GM12801 (cell line): Measurements from ENCODE around the gene ACOD1.

Experiments
- TF ChIP-seq, protein P1 (sequence below): IDR thresholded peaks from one replicate; pipeline ENCODE4 v1.5.1; 2011; ENCODE audit warnings: control low read depth; ENCODE audit not compliant: insufficient read length; ENCODE audit errors: extremely low read depth

The ACOD1 gene

DNA sequence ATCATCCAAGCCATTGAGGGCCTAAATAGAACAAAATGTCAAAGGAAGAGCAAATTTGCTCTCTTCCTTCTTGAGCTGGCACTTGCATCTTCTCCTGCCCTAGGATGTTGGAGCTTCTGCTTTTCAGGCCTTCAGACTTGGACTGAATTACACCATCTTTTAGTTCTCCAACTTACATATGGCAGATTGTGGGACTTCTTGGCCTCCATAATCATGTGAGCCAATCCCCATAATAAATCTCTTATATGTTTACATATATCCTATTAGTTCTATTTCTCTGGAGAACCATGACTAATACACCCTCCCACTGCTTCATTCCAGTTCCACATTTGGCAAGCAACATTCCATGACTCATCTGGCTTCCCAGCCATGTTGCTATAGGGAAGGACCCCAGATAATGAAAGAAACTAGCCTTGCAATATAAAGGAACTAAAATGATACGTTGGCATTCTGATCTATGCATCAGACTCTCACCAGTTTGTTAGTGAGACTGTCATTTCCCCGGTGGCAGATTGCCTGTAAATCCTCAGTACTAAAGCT is 11.0 kb upstream of the ACOD1 start:
- TF ChIP-seq, protein P1, sequence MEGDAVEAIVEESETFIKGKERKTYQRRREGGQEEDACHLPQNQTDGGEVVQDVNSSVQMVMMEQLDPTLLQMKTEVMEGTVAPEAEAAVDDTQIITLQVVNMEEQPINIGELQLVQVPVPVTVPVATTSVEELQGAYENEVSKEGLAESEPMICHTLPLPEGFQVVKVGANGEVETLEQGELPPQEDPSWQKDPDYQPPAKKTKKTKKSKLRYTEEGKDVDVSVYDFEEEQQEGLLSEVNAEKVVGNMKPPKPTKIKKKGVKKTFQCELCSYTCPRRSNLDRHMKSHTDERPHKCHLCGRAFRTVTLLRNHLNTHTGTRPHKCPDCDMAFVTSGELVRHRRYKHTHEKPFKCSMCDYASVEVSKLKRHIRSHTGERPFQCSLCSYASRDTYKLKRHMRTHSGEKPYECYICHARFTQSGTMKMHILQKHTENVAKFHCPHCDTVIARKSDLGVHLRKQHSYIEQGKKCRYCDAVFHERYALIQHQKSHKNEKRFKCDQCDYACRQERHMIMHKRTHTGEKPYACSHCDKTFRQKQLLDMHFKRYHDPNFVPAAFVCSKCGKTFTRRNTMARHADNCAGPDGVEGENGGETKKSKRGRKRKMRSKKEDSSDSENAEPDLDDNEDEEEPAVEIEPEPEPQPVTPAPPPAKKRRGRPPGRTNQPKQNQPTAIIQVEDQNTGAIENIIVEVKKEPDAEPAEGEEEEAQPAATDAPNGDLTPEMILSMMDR, result no peak

DNA sequence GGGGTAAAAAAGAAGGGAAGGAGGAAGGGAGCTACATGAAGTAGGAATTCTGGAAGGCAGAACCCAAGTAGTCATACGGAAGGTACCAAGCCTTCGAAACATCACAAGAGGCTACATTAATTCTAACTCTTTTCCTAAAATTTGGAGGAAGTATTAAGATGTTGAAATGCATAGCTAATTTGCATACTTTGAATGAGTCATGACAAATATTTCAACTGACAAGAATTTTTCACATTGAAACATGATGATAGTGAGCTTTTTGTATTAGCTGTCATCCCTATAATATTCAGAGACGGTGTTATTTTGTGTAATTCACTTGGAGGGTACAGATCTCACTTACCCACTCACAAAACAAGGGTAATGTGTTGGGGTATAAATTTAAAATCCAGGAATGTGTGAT is 9.1 kb upstream of the ACOD1 start:
- TF ChIP-seq, protein P1, result no peak

DNA sequence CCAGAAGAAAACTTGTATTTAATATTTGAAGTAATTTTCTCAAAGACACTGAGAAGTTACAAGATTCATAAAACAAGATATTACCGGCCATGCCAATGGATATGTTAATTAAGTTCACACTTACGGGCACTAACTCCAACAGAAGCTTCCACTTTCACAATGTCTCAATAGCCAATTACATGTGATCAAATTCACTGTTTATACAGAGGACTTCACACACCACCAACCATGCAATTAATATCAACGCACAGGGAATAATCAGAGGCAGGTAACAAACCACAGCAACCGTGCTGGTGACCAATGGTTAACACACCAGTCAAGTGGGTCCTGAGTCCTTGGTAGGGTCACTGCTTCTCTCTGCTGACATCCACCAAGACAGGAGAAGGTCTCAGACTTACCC is 5.9 kb upstream of the ACOD1 start:
- TF ChIP-seq, protein P1, result no peak

DNA sequence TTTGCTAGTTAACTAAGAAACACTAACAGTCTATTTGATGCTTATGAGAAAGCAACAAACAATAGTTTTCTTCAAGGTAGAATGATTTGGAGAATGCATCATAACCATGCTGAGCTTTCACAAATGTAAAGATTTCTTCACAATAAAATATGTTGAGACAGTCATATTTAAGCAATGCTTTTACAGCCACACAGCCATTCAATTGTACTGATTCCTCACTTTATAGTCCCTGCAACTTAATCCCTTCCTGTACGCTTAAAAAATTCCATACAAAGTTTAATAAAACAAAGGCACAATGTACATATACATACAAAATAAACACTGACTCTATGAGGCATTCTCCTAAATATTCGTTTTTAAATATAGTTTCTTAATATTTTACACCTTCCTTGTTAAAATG is 4.7 kb upstream of the ACOD1 start:
- TF ChIP-seq, protein P1, result no peak

DNA sequence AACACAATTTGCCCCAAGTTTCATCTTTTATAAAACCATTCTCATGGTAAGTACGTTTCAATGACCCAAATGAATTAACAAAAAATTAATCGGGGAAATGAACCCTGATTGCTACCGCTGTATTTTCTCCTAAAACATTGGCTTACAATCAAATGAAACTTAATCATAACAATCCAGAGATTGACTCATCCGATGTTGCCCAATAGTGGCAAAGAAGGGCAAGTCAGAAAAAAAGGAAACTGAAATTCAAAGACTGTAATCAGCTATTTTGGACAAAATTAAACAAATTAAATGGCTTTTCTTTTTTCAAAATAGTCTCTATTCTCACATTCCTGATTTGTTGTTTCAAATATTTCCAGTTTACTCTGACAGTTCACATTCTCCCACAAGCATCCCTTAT is 3.9 kb upstream of the ACOD1 start:
- TF ChIP-seq, protein P1, result no peak

DNA sequence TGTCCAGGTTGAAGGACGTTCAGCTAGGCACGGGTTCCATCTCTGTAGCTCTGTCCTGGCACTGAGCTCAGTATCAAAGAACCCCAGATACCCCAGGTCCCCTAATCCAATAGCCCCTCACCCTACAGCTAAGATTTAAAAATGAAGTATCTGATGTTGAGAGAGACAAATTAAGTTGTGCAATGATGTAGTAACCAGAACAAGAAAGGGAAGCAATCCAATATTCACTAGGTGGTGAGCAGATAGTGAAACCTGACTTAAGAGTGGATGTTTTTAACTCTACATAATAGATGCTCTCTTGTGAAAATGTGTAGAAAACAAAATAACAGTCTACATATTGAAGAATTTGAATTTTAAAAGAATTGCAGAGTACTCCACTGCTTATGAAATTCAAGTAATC is 1.8 kb downstream of the ACOD1 start:
- TF ChIP-seq, protein P1, result no peak

DNA sequence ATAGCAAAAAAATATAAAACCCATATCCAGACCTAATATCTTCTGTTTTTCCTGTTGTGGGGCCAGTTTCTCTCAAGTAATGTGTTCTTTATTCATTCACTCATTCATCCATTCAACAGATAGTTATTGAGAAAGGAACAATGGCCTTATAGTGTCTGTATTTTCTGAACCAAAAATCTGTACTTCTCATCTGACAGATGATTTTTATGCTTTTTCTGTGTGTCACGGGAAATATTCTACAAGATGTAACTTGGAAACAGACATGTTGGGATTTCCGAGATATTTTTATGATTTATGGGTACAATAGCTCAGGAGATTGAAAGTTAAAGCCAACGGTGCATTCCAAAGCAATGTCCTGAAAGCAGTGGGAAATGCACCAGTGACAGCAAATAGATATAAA is 5.7 kb downstream of the ACOD1 start:
- TF ChIP-seq, protein P1, result no peak

DNA sequence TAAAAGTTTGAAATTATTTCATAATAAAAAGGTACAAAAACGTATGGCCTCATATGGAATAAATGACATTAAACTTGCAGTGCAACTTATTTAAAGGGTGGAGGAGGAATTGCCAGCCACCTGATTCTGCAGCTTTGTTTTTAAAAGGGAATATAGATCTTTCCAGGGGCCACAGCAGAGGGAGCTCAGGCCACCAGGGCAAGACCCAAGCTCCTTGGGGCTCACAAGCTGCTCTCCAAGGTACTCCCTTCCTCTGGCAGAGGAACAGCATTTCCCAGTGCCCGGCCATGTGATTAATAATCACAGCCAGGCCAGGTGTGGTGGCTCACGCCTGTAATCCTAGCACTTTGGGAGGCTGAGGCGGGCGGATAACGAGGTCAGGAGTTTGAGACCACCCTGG is 6.2 kb downstream of the ACOD1 start:
- TF ChIP-seq, protein P1, result no peak
